GM20000 (cell line): Measurements from ENCODE around the gene CDYL2.

Source experiments
- DNase-seq: peaks from one replicate; pipeline ENCODE4 v3.0.0; 2012; ENCODE audit warnings: low spot score
- TF ChIP-seq, protein P1 (sequence below): IDR thresholded peaks from 2 replicates; pipeline ENCODE4 v1.5.1; 2012; ENCODE audit warnings: mild to moderate bottlenecking, control low read depth; ENCODE audit errors: extremely low read depth, missing control alignments

The CDYL2 gene

DNA sequence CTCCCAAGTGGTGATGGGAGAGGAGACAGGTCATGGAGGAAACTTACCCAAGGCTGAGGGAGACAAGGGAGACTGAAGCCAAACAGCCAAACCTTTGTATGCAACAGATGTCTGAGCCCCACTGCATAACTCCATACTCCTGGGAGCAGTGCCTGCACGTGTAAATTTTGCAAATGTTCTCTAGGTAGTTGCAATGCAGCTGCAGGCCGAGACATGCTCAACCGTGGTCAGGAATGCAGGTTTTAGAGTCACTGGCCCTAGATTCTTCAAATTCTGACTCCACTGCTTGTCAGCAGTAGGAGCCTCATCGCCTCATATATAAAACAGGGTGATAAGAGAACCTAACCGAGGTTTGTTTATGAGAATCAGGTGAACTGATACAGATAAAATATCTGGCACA lies 252.1 kb downstream of the CDYL2 start:
- no peak for DNase-seq
- TF ChIP-seq, protein P1, sequence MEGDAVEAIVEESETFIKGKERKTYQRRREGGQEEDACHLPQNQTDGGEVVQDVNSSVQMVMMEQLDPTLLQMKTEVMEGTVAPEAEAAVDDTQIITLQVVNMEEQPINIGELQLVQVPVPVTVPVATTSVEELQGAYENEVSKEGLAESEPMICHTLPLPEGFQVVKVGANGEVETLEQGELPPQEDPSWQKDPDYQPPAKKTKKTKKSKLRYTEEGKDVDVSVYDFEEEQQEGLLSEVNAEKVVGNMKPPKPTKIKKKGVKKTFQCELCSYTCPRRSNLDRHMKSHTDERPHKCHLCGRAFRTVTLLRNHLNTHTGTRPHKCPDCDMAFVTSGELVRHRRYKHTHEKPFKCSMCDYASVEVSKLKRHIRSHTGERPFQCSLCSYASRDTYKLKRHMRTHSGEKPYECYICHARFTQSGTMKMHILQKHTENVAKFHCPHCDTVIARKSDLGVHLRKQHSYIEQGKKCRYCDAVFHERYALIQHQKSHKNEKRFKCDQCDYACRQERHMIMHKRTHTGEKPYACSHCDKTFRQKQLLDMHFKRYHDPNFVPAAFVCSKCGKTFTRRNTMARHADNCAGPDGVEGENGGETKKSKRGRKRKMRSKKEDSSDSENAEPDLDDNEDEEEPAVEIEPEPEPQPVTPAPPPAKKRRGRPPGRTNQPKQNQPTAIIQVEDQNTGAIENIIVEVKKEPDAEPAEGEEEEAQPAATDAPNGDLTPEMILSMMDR: no peak
